HL-60/S4 (cell line): Measurements from ENCODE around the gene TCF15.

Experiments used
- in situ Hi-C: fragments of 300-500 bp; cut with MboI; formaldehyde crosslinking; loops from 2 replicates; pipeline ENCODE4 v1.14.3; 2022; ENCODE audit warnings: low sequenced_read_pairs

The TCF15 gene

DNA sequence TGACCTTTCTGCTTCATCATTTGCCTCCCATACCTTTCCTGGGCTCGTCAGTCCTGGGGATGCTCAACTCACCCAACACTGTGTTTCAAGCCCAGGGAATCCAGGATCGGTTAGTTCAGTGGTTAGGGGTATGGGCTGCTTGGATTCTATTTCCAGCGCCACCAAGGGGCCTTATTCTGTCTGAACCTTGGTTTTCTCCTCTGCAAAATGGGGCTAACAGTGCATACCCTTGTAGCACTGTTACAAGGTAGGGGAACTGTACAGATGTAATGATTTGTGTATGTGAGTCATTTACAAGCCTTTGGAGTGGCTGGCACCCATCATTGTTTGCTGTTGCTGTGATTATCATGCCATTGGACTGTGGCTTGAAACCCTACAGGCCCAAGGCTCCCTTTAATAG, 52.0 kb downstream of the TCF15 start:
- in situ Hi-C loops: no loop called here

DNA sequence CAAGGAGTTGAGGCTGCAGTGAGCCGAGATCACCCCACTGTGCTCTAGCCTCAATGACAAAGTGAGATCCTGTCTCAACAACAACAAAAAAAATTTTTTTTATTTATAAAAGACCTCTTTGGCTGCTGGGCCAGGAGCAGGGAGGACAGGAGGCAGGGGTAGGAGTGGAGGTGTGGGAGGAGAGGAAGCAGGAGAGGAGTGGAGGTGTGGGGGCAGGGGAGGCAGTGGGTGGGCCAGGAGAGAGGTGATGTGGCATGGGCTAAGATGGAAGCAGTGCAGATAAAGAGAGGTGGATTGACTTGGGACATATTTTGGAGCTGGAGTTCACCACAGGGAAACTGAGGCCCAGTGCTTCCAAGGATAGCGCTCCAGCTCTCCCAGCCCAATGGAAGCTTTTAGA, 53.1 kb downstream of the TCF15 start:
- in situ Hi-C loops: no loop called here

DNA sequence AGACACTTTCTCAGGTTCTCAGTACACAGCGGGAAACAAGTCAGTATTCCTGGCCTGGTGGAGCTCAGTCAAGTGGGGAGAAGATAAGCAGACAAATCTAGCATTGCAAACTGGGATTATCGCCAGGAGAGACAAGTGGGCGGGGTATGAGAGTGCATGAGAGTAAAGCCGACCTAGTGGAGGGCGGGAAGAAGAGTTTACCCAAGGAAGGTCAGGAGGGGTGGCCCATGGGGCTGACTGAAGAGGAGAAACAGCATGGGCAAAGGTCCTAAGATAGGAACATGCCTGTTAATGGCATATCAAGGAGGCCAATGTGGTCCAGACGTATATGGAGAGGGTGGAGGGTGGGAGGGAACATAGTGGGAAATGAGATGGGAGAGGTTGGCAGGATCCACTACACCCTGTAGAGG, 54.1 kb downstream of the TCF15 start:
- in situ Hi-C loops: no loop called here
